ENCODE data around the gene CDC42BPA.

The CDC42BPA gene

DNA sequence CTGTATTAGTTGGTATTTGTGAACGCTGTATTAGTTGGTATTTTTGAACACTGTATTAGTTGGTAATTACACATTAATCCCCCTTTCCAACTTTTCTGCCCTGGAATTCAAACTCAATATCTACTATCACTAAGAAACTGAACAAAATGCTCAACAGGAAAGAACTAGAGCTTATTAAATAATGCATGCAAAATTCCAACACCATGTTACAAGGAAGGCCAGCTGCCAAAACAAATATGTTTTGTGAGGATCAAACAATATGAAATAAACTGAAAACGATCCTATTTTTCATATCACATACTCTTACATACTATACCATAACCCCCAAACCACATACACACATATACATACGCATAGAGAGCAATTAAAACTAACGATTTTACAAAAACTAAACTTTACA lies 104.9 kb downstream of the CDC42BPA start:
- DNase-seq (ENCODE audit: low spot score) = no peak

GRCh38 chr1:227212164-227212563 lies 106.1 kb downstream of the CDC42BPA start:
- DNase-seq (ENCODE audit: low spot score) = no peak

GRCh38 chr1:227210604-227211003 lies 107.7 kb downstream of the CDC42BPA start:
- DNase-seq (ENCODE audit: low spot score) = no peak

GRCh38 chr1:227197064-227197463 lies 121.2 kb downstream of the CDC42BPA start:
- no peak for DNase-seq (ENCODE audit: low spot score)

GRCh38 chr1:227192163-227192562 lies 126.1 kb downstream of the CDC42BPA start:
- DNase-seq (ENCODE audit: low spot score) = no peak

GRCh38 chr1:227191607-227192006 lies 126.7 kb downstream of the CDC42BPA start:
- no peak for DNase-seq (ENCODE audit: low spot score)

GRCh38 chr1:227190321-227190720 lies 128.0 kb downstream of the CDC42BPA start:
- no peak for DNase-seq (ENCODE audit: low spot score)

- no peak for DNase-seq (ENCODE audit: low spot score)
Observed at GRCh38 chr1:227185291-227185690, 133.0 kb downstream of the CDC42BPA start.

DNA sequence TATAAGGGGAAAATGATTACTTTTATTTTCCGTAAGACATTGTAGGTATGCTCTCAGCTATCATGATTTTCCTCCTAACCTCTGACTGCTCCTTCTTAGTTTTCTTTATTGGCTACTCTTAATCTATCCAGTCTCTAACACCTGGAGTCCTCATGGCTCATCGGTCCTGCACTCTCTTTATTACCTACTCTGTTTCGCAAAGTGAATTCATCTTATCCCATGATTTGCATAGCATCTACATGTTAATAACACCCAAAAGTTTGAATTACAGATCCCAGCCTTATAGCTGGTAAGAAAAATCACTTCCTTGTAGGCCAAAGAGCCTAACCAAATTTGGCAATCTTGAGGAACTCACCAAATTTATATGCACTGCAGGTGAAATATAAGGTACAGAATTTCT lies 136.3 kb downstream of the CDC42BPA start:
- DNase-seq (ENCODE audit: low spot score) = no peak

GRCh38 chr1:227175611-227176010 lies 142.7 kb downstream of the CDC42BPA start:
- no peak for DNase-seq (ENCODE audit: low spot score)

DNA sequence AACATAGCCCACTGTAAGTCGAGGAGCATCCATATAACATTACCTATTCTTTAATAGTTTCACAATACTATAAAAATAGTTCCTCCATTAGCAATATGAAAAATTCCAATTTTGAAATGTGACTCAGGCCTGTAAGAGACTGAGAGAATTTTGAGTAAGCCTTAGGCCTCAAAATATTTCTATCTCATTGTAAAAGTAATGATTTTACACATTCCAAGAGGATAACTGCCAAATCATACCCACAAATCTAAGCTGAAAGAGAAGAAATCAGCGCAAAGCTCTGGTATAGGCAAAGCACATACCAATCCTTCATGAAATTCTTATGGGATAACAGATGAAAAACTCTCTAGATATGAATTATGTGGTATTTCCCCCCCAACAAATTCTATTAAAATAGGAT lies 144.1 kb downstream of the CDC42BPA start:
- DNase-seq (ENCODE audit: low spot score) = no peak

DNA sequence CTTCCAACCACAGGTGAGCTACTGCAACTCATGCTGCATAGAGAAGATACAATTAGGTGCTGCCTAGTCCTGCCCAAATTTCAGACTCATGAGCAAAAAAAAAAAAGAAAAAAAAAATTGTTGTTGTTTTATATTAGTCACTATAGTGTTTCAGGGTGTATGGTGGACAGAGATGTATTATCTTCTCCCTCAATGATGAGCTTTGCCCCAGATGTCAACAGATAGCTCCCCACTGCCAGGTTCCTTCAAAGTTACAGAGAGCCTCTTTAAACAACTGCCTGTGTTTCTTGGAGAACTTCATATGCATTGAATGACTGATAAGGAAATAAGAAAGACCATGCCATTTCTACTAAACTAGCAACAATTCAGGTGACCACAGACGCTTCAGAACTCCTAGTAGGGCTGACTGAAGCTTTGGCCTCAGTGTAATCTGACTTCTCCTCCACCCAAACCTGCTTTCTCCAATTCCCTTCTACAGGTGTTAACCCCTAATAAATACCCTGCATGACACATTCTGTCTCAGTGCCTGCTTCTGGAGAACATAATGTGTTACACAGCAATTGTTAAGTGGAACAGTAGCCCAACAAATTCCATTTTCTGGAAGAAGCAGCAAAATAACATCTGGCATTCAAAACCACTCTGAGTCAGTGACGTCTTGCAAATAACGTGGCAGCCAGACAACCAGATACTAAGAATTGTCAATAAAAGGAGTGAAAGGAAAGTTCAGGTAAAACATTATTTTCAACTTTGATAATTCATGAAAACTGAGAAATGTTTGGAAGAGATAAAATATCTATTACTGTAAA lies 147.7 kb downstream of the CDC42BPA start:
- no peak for DNase-seq (ENCODE audit: low spot score)

DNA sequence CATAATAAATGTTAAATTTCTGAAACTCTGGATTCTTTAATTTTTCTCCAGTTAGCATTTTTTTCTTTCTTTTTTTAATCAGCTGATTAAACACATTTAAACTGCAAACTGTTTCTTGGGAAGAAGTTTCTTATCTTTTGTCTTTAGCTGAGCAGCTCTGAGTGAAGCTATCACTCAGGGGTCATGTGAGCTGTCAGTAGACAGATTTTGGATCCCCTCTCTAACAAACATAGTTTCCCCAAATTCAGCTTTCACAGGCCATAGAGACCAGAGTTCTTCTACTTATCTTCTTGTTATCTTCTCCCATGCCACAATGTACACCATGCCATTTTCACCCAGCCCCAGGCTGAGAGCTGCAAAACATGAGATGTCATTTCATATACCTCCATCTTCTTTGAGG lies 148.9 kb downstream of the CDC42BPA start:
- no peak for DNase-seq (ENCODE audit: low spot score)

- DNase-seq (ENCODE audit: low spot score) = no peak
Observed at GRCh38 chr1:227167276-227168101, 150.8 kb downstream of the CDC42BPA start.

- no peak for DNase-seq (ENCODE audit: low spot score)
Observed at GRCh38 chr1:227166559-227166958, 151.7 kb downstream of the CDC42BPA start.

DNA sequence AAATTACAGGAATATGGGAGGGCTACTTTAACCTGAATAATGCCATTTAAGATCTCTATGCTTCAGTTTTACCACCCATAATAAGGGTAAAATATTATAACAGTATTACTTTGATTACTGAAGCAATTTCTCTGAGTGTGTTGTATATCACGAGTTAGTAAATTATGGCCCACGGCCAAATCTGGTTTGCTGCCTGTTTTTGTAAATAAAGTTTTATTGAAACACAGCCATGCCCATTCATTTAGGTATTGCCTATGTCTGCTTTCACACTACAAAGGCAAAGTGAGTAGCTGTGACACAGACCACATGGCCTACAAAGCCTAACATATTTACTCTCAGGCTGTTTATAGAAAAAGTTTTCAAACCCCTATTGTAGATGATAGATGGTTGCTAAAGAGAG lies 156.8 kb downstream of the CDC42BPA start:
- DNase-seq (ENCODE audit: low spot score) = no peak

DNA sequence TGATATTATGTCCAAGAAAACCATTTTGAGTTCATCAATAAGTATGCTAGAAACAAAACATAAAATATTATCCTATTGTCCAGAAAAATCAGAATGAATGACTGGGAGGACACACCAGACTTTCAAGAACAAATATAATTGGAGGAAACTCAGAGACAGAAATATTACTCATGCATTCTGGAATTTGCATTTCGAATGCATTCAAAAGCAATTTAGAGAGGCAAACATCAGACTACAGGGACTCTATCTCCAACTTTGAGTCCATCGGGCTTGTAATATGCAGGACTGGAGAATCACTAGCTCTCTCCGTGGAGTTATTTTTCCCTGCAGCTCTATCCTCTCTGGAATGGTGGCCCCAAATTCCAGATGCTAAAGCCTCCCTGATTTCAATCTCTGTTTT lies 161.8 kb downstream of the CDC42BPA start:
- DNase-seq (ENCODE audit: low spot score) = no peak

DNA sequence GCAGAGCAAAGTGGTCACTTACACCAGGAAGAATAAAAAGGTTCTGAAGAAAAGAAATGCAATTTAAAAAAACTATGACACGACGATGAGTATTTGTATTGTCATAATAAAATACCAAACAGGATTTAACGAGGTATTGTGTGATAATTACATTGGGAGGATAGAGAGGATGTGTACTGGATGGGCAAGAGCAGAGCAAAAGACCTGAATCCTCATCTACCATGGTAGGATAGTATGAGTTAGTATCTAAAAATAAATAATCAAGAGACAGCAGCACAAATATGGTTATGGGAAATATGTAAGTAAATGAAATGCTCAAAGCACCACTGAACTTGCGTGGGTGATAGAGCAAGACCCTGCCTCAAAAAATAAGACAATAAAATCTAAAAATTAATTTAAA lies 162.6 kb downstream of the CDC42BPA start:
- no peak for DNase-seq (ENCODE audit: low spot score)

- DNase-seq (ENCODE audit: low spot score) = no peak
Observed at GRCh38 chr1:227155004-227155403, 163.3 kb downstream of the CDC42BPA start.

DNA sequence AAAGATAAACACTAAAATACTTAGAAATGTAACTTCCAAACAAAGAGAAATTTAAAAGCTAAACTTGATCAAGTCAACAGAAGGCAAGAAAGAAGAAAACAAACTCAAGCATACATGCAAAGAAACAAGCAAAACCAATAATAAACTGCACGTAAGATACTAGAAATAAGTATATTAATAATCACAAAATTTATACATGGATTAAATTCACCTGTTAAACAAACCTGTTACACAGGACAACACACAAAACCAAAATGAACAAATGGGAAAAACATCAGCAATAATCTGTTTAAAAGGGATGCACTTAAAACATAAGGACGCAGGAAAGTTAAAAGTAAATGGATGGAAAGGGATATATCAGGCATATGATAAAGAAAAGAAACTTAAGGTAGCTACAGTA lies 165.8 kb downstream of the CDC42BPA start:
- DNase-seq (ENCODE audit: low spot score) = no peak

GRCh38 chr1:227140376-227140775 lies 177.9 kb downstream of the CDC42BPA start:
- no peak for DNase-seq (ENCODE audit: low spot score)

DNA sequence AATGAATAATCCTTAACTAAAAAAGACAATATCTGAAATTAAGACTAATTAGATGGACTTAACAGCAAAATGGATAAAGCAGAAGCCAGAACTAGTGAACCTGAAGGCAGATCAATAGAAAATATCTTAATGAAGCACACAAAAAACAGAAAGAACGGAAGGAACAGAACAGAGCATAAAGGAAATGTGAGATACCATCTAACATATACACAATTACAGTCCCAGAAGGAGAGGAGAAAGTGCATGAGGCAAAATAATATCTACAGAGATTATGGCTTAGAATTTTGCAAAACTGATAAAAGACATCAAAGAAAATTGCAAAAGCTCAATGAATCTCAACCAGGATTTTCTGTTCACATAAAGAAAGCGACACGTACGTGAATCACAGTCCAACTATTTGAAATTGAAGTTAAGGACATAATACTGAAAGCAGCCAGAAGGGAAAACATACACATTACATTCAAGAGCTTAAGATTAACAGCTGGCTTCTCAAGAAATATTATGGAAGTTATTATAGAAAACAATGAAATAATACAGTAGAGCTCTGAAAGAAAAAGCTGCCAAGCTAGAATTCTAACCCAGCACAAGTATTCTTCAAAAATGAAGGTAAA lies 182.0 kb downstream of the CDC42BPA start:
- DNase-seq (ENCODE audit: low spot score) = peak; percentile 56
